Dedifferentiated amniotic fluid mesenchymal stem cell (primary cell): ENCODE data around the gene WDPCP.
"Not testable (repeated sequence)": the region's sequence is repeated elsewhere in the genome, so short reads cannot be mapped to it uniquely, and the experiment has no call there.

ENCODE experiments used
- DNase-seq: peaks from one replicate; pipeline ENCODE4 v3.0.0-alpha.2; 2016; ENCODE audit errors: extremely low spot score

WDPCP gene

DNA sequence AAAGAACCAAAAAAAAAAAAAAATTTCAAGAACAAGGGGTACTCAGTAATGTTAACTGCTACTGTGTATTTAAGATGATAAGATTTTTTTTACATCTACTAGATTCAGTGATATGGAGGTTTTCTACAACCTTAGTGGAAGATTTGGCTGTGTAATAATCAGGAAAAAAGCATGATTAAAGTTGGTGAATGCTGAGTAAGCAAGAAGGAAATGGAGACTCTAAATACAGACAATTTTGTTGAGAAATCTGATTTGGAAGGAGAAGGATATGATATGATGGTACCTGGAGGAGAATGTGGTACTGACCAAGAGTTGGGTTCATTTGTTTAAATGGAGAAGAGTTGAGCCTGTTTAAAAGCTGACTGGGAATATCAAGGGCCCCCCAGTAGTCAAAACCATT is 125.1 kb downstream of the WDPCP start:
- no peak for DNase-seq

GRCh38 chr2:63446658-63447057 is 141.6 kb downstream of the WDPCP start:
- DNase-seq: no peak

GRCh38 chr2:63444565-63445288 is 143.6 kb downstream of the WDPCP start:
- no peak for DNase-seq

DNA sequence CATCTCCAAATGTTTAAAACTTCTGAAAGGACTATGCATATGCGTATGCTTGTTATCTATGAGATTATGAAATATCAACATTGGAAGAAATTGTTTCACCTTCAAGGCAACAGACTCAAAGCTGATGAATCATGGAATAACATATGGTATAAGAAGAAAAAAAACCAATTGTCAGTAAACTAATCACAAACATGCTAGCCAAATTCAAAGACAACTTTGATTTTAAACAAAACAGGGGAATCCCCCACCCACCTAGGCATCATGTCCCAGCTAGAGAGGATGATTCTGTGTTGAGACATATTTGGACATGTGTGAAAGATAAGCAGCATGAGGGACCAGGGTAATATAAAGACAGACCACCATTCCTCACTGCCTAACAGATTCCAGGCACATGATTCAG is 147.7 kb downstream of the WDPCP start:
- DNase-seq: no peak

DNA sequence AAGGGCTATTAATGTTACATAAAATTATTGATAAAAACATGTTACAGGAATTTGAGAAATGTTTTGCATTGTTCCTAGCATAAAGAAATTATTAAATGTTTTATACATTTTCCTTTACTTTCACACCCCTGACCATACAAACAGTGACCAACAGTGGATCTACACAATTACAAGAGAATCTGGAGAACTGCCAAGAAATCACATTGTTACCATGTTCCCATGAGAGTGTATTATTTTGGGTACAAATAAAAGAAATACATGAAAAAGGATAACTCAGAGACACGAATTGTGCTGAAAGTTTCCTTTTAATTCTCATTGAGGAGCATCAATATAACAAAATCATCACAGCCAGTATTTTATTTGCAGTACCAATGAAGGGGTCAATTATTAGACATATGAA is 150.1 kb downstream of the WDPCP start:
- DNase-seq: no peak

DNA sequence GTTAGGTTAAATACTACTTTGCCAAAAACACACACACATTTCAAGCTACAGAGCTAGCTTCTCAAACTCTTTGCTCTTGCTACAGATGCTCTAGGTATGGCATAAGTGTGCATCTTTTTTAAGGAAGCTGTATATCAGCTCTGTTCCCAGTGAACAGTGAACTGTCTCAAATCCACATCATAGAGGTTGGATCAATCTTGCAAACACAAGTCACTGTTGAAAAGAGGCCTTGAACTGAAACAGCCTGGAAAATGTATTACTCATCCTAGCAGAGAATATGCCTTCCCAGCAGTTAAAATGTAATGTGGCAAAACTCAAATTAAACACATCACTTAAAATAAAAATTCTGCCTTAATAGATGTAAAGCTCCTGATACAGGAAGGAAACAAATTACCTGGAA is 151.8 kb downstream of the WDPCP start:
- DNase-seq: no peak

- no peak for DNase-seq
Measured at GRCh38 chr2:63435070-63435469, 153.2 kb downstream of the WDPCP start.

DNA sequence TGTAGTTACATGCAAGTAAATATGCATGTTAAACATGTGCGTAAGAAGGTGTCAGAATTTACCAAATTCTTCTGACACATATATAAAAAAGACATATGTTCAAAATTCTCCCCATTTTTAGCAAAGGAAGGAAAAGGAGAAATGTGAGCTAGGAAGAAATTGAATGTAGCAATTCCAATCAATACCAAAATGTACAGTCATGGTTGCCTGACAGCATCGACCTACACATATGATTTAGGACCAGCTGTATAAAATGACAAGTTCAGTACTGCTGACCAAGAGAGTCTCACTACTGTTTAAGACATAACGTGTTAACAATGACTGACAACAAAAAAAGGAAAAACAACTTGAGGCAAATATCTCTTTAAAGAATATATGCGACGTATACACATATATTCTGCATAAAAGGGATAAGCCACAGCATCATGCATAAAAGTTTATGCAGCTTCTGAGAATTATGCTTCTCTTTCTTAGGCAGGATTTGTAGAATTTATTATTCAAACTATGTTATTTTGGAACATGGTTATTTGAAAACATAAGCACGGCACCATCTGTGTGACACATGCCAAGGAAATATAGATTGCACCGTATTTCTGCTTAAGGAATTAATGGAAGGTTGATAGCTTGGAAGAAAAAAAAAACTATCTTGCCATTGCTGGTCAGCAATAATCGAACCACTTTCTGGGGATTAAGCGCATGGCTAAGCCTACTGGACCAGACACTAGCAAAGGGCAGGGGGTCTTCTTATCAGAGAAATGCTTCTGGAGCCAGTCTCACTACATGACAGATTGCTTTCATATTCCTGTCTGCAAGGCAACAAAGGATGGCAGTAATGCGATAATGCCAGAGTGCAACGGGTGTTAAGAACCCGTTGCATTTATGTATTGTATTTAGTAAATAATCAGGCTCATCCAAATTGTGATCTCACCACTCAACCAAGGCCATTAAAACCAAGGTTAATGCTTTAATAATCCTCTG is 154.0 kb downstream of the WDPCP start:
- DNase-seq: no peak

DNA sequence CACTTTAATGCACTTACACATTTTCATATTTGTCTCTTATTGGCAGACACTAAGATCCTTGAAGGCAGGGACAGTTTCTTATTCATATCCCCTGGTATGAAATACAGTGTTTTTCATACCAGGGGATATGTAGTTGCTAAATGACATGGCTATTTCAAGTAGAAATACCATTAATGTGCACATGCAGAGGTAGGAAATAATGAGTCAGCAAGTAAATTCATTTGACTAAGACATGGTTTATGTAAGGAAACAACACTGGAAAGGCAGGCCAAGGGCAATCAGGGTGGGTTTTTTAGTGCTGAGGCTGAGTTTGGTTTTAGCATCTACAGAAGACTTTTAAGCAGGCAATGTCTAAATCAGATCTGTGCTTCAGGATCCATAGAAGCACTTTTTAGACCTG is 155.9 kb downstream of the WDPCP start:
- DNase-seq: no peak

- no peak for DNase-seq
Measured at GRCh38 chr2:63425606-63426005, 162.7 kb downstream of the WDPCP start.

GRCh38 chr2:63425079-63425416 is 163.2 kb downstream of the WDPCP start:
- no peak for DNase-seq

DNA sequence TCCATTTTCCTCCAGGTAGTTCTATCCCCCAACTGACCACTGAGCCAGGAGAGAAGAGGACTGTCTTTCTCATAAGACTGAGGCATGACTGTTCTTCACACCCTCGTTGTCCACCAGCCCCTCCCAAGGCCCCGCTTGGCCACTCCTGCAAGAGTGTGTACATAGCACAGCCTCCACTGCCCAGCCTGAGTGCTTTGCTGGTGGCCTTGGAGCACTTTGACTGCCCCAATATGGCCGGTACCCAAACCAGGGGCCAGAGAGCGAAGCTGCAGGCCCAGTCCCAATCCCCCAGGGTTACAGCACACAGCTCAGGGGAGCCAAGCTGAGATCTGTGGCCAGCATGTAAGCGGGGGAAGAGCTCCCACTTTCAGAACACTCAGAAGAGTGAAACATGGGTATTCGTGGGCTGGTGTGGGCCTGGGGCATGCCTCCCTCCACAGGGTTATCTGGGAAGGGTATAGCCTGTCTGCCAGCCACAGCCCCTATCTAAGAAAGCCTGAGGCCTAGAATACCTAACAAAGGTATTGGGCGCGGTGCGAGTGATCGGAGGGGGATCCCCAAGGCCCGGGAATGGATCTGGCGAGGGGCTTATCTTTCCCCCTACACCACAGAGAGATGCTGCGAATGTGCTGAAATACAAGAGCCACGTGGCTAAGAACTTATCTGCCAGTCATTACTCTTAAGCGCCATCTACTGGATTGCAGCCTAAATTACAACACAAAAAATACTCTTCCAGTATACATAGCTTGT is 163.8 kb downstream of the WDPCP start:
- no peak for DNase-seq

GRCh38 chr2:63422556-63422955 is 165.7 kb downstream of the WDPCP start:
- no peak for DNase-seq

GRCh38 chr2:63408530-63408929 is 179.7 kb downstream of the WDPCP start:
- no peak for DNase-seq

DNA sequence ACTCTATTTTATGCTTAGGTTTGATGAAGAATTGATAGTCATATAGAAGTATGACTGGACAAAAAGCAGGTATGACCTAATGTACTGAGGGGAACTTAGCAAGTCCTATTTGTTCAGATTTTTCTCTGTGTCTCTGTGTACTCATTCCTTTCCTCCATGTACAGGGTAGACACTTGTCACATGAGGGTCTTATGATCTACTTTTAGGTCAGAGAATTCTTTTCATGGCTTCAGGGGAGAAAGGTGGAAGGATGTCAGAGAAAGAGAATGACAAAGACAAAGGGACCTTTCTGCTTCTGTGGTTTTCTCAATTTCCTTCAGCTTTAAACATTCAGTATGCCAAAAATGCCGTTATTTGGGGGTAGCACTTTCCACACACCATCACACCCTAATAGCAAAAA is 181.6 kb downstream of the WDPCP start:
- DNase-seq: no peak

DNA sequence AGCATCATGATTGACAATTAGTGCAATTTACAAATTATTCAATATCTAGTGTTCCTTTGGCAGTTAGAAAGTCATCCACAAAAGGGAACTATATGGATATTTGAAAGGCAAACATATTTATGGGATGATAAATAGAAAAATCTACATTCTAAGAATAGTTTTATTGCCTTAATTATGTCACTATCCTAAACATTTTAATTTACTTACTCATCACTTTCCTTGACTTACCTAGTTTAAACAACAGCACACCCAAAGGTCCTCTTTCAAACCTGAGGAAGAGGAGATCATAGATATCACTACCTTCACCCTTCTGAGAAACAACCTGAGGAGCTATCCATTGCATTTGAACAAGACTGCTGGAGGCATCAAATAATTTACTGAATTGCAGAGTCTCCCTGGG is 184.5 kb downstream of the WDPCP start:
- DNase-seq: no peak

DNA sequence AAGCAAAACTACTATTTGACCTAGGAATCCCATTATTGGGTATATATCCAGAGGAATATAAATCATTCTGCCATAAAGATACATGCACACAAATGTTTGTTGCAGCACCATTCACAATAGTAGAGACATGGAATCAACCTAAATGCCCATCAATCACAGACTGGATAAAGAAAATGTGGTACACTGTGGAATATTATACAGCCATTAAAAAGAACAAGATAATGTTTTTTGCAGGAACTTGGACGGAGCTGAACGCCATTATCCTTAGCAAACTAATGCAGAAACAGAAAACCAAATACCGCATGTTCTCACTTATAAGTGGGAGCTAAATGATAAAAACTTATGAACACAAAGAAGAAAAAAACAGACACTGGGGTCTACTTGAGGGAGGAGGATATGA is 185.4 kb downstream of the WDPCP start:
- not testable (repeated sequence) for DNase-seq

- DNase-seq: no peak
Measured at GRCh38 chr2:63399156-63399555, 189.1 kb downstream of the WDPCP start.

- no peak for DNase-seq
Measured at GRCh38 chr2:63379451-63379850, 208.8 kb downstream of the WDPCP start.

DNA sequence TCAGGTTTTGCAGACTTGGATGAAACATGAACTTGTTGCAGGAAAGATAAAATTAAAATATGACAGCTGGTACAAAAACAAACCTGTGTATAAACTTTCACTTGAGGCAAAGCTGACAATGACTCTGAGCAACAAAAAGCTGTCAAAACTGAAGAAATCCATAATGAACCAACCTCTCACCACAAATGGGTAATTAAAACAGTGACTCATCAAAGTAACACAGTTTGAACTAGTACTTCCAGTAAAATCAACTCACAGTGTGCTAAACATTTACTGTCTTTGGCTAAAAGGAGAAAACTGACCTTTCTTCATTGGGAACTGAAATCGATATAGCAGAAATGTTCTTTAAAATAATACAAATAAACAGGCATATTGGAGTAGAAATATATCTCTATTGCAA is 209.7 kb downstream of the WDPCP start:
- no peak for DNase-seq

DNA sequence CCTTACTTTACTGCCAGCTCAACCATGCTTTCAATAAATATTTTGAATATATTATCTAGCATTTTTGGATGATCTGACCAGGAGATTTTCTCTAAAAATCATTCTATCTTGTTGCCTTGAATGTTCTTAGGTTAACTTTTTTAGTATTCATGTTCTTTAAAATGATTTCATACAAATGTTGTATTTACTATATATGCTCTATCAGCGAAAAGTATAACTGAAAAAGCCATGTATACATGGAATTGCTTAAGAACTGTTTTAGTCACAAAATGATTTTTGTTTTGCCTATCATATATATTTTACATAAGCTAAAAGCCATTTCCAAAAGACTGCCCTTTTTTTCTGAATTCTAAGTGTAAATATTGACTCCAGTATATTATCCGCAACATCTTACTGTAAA is 213.9 kb downstream of the WDPCP start:
- no peak for DNase-seq

DNA sequence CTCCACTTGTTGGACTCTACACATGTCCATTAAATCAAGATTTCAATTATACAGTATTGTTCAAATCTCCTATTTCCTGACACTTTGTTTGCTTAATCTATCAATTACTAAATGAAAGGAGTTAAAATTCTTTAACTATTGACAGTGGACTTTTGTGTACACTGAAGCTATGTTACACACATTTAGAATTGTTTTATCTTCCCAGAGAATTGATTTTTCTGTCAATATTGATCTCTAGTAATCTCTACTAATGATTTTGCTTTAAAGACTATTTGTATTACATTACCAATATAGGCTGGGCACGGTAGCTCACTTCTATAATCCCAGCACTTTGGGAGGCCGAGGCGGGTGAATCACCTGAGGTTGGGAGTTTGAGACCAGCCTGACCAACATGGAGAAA is 215.7 kb downstream of the WDPCP start:
- DNase-seq: no peak

DNA sequence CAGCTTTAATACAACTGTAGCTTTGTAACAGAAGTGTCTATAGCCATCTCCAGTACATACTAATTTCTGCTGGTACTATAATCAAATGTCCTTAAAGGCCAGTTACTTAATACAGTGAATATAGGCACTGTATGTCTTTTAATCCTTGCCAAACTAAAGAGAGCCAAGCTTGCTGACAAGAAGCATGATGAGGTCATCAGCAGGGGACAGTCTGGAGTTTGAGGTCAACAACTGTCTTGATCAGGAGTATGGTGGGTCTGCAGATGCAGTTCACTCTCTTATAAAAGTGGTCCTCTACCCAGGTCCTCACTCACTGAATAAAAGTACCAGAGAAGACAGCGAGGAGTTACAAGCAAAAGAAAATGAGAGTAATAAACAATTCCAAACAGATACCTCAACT is 219.1 kb downstream of the WDPCP start:
- no peak for DNase-seq
